GM11168 (cell line): ENCODE data around the gene MORC3.
"Not testable (repeated sequence)": the region's sequence is repeated elsewhere in the genome, so short reads cannot be mapped to it uniquely, and the experiment has no call there.

Experiments
- in situ Hi-C: fragments of 300-500 bp; cut with MboI; formaldehyde crosslinking; loops from one replicate; pipeline ENCODE4 v1.12.0; 2022; ENCODE audit warnings: low sequenced_read_pairs; ENCODE audit not compliant: unreplicated experiment

Gene MORC3, protein sequence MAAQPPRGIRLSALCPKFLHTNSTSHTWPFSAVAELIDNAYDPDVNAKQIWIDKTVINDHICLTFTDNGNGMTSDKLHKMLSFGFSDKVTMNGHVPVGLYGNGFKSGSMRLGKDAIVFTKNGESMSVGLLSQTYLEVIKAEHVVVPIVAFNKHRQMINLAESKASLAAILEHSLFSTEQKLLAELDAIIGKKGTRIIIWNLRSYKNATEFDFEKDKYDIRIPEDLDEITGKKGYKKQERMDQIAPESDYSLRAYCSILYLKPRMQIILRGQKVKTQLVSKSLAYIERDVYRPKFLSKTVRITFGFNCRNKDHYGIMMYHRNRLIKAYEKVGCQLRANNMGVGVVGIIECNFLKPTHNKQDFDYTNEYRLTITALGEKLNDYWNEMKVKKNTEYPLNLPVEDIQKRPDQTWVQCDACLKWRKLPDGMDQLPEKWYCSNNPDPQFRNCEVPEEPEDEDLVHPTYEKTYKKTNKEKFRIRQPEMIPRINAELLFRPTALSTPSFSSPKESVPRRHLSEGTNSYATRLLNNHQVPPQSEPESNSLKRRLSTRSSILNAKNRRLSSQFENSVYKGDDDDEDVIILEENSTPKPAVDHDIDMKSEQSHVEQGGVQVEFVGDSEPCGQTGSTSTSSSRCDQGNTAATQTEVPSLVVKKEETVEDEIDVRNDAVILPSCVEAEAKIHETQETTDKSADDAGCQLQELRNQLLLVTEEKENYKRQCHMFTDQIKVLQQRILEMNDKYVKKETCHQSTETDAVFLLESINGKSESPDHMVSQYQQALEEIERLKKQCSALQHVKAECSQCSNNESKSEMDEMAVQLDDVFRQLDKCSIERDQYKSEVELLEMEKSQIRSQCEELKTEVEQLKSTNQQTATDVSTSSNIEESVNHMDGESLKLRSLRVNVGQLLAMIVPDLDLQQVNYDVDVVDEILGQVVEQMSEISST

DNA sequence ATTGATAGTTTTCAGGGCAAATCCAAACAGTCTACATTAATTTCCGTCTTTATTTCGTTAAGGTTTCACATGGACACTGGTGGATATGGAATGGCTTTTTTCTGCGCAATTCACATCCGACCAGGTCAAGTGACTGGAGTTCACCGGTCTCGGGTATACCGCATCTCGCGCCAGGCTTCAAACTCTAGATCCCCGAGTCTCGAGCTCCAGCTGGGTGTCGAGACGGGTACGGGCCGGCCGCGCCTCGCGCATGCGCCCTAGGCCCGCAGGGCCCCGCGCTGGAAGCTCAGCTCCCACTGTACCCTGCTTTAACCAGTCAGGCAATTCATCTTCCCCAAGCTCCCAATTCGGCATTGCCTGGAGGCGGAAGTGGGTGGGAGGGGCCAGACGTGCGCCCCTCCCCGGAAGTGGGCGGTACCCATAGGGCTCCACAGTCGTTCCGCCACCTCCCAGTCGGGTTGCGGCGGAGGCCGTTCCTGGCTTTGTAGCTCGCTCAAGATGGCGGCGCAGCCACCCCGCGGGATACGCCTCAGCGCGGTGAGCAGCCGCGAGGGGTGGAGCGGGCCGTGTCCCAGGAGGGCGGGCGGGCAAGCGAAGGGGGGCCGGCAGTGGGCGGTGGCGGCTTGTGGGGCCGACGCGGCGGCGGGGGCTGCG is at the start of gene MORC3:
TSS of gene MORC3 (plus strand) at position 431 of the 654 bp plus-strand sequence. CDS start at position 499, 68 bp downstream.
- in situ Hi-C loops = no loop called here

- in situ Hi-C loops = not testable (repeated sequence)
Observed at GRCh38 chr21:36270786-36271695, 49.0 kb upstream of the MORC3 start.

- in situ Hi-C loops = no loop called here
Observed at GRCh38 chr21:36274128-36274527, 45.9 kb upstream of the MORC3 start.

DNA sequence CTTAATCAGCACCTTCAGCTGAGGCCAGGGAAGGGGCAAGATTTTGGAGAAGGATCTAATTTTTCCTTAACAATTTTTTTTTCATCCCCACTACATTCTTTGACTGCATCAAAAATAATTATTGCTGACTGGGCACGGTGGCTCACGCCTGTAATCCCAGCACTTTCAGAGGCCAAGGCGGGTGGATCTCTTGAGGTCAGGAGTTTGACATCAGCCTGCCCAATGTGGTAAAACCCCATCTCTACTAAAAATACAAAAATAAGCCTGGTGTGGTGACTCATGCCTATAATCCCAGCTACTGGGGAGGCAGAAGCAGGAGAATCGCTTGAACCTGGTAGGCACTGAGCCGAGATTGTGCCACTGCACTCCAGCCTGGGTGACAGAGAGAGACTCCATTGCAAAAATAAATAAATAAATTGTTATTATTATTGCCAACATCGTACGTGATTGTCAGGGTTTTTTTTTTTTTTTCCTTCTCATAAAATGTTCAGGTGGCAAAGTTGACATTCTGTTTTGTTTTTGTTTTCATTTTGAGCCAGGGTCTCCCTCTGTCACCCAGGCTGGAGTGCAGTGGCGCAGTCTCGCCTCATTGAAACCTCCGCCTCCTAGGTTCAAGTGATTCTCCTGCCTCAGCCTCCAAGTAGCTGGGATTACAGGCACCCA is 37.3 kb upstream of the MORC3 start:
- in situ Hi-C loops = no loop called here

GRCh38 chr21:36283231-36283622 is 36.8 kb upstream of the MORC3 start:
- in situ Hi-C loops = not testable (repeated sequence)

DNA sequence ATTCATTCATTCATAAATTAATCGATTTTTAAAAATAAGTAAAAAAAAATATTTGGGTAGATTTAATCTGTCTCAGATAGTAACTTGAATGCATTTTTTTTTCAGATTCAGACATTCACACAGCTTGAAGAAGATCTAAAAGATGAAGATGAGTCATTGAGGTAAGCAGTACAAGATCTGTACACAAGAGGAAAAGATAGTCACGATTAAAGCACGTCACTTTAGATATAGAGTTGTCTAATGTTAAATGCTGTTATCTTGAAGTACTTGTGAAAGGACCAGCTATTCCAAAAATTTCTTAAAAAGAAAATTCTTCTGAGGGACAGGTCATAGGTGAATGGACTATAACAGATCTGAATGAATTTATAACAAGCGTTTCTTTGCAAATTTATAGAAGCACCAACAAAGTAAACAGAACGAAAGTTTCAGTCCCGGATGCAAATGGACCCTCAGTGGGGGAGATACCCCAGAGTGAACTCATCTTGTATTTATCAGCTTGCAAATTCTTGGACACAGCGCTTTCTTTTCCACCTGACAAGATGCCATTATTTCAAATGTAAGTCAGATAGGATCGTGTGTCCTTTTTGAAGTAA is 31.2 kb upstream of the MORC3 start:
- in situ Hi-C loops = no loop called here

GRCh38 chr21:36291509-36291908 is 28.5 kb upstream of the MORC3 start:
- in situ Hi-C loops = no loop called here

- in situ Hi-C loops = no loop called here
Observed at GRCh38 chr21:36297406-36297937, 22.5 kb upstream of the MORC3 start.

DNA sequence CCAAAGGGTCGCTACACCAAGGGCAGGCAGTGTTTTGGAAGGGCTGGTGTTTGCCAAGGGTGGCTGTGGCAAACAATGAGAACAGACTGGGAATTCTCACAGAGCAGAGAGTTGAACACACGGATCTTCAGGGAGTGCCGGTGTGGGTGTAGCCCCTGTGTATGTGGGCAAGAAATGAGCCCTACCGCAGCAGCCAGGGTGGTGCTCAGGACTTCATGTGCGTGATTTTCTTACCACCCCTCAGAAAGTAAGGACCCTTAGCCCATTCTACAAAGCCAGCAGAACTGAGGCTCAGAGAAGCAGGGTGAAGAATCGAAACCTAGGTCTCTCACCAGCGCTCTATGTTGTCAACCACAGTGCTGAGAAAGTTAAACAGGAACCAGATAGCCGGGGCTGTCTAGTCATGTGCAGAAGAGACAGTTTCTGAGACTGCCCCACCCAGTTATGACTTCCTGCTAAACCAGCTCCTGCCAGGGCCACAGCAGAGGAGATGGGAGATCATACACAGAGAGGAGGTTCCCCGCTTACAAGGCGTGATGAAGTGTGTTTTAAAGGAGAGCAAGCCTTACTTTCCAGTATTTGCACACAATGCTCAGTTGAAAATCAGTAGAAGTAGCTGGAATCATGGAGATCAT is 21.9 kb upstream of the MORC3 start:
- in situ Hi-C loops = no loop called here

DNA sequence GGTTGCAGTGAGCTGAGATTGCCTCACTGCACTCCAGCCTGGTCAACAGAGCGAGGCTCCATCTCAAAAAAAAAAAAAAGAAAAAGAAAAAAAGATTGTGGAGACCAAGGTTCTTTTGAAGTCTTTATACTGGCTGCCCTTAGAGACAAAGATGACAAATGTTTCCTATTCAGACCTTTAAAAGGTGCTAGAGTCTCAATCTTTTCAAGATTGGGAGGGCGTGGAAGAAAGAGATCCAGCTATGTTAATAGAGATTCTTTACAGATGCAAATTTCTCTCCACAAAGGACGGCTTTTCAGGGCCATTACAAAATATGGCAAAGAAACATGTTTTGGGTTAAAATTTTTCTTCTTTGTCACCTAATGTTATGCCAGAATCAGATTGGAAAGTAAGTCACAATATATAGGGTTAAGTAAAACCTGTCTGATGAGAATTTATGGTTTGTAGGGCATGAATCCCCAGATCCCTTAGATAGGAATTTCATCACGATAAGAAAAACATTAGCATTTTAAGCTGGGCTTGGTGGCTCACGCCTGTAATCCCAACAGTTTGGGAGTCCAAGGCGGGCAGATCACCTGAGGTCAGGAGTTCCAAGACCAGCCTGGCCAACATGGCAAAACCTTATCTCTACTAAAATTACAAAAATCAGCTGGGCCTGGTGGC is 13.0 kb upstream of the MORC3 start:
- in situ Hi-C loops = no loop called here

DNA sequence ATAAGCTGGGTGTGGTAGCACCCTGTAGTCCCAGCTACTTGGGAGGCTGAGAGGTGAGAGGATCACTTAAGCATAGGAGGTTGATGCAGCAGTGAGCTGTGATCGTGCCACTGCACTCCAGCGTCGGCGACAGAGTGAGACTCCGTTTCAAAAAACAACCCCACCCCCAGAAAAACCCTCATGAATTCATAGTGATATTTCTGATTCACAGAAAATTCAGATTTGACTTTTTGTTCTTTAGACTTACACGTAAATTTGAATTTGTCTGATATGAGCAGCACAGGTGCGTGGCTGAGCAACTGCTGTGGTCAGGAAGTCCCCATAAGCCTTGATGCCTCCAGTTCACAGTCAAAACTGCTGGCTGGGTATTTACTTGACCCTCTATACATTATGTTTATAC is 10.0 kb upstream of the MORC3 start:
- in situ Hi-C loops = no loop called here

DNA sequence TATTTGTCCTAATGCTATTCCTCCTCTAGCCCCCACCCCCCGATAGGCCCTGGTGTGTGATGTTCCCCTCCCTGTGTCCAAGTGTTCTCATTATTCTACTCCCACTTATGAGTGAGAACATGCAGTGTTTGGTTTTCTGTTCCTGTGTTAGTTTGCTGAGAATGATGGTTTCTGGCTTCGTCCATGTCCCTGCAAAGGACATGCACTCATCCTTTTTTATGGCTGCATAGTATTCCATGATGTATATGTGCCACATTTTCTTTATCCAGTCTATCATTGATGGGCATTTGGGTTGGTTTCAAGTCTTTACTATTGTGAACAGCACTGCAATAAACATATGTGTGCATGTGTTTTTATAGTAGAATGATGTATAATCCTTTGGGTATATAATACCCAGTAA is 6.6 kb upstream of the MORC3 start:
- in situ Hi-C loops = not testable (repeated sequence)

- in situ Hi-C loops = not testable (repeated sequence)
Observed at GRCh38 chr21:36316045-36316444, 4.0 kb upstream of the MORC3 start.

DNA sequence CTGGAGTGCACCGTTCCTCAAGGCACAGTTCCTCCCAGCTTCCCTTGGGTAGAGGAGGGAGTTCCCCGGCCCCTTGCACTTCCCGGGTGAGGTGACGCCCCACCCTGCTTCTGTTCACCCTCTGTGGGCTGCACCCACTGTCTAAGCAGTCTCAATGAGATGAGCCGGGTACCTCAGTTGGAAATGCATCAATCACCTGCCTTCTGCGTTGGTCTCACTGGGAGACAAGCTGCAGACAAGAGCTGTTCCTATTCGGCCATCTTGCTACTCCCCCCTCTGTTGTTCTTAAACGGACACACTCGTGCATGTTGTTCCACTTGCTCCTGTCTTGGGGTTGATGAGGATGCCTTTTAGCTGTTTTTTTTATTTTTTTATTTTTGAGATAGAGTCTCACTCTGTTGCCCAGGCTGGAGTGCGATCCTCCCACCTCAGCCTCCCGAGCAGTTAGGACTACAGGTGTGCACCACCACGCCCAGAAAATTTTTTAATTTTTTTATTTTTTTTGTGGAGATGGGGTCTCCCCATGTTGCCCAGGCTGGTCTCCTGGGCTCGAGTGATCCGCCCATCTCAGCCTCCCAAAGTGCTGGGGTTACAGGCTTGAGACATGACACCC is 3.0 kb upstream of the MORC3 start:
- in situ Hi-C loops = no loop called here

GRCh38 chr21:36319406-36319766 is 611 bp upstream of the MORC3 start:
- in situ Hi-C loops = not testable (repeated sequence)

GRCh38 chr21:36320421-36321324 is 676 bp downstream of the MORC3 start:
- in situ Hi-C loops = no loop called here
